HG03520 (cell line): ENCODE data around the gene REG3G.
"Not testable (repeated sequence)": the region's sequence is repeated elsewhere in the genome, so short reads cannot be mapped to it uniquely, and the experiment has no call there.

Source experiments
- ATAC-seq: cut with Tn5 transposase; IDR thresholded peaks from one replicate; pipeline ENCODE4 v1.9.1; 2021; ENCODE audit warnings: mild to moderate bottlenecking, moderate library complexity; ENCODE audit not compliant: unreplicated experiment

The REG3G gene

DNA sequence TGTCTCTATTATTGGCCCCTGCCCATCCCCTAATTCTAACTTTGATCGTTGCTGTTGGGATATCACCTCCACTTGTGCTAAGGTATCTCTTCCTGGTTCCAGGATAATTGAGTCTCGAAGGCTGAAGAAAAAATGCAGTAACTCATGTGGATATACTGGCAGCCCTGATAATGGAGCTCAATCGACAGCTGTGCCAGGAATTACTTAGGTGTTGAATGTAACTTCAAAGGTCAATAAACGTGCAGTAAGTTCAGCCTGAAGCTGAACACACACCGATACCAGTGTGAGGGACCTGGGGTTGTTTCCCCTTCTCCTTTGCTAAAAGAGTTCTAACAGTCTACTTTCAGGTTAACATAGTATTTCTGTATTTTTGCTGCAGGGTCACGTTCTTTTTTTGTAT is 11.9 kb upstream of the REG3G start:
- no peak for ATAC-seq

- ATAC-seq, result no peak
Observed at GRCh38 chr2:79016342-79016741, 9.2 kb upstream of the REG3G start.

DNA sequence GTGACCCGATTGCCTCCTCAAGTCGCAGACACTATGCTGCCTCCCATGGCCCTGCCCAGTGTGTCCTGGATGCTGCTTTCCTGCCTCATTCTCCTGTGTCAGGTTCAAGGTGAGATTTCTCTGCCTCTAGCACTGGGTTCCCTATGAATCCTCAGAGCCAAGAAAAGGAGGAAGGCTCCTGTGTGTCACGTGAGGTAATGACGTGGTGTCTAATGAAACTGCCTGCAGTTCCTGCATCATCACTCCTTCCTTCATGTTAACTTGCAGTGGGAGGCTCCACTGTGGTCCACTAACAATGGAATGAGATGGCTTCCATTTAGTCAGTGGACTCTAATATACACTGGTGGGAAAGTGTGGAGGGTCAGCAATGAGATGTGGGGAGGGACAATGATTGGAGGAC is 559 bp downstream of the REG3G start:
- no peak for ATAC-seq

DNA sequence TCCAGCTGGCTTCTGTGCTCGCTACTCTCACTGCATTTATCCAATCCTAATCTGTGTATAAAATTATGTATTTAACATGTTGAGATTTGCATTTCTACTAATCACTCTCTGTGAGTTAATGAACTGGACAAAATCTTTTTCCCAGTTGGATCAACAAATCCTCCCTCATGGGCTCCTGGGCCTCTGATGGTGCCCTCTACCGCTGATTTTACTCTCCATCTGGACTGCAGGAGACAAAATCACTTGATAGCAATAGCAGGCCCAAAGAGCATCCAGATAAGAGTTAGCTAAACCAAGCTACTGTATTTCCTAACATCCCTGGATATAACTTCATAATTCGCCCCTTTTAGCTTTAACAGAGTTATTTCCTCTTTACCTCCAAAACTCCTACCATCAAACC is 14.4 kb downstream of the REG3G start:
- ATAC-seq, result no peak

DNA sequence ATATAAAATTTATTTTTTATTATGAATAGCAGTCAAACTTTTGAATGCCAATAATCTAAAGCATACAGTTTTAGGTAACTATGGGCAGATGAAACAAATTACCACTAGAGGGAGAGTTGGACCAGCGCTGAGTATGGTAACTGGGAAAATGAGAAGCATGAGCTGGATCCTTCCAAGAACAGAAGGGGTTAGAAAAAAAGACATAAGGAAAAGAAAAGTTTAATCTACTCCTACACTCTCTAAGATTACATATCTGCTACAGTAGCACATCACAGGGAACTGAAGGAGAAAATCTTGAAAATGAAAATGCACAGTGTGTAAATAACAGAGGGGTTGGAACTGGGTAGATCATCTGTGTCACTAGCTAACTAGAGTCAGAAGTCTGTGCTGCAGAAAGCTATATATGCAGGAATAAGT is 15.5 kb downstream of the REG3G start:
- ATAC-seq, result no peak

DNA sequence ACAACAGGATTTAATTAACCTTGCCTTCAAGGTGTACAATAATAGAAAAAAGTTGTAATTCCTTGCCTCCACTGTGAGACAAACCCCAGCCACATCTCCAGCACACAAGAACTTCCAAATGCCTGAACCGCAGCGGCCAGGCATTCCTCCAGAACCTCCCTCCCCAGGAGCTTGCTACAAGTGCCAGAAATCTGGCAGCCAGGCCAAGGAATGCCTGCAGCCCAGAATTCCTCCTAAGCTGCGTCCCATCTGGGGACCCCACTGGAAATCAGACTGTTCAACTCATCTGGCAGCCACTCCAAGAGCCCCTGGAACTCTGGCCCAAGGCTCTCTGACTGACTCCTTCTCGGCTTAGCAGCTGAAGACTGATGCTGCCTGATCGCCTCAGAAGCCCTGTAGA is 28.0 kb downstream of the REG3G start:
- ATAC-seq, result not testable (repeated sequence)

DNA sequence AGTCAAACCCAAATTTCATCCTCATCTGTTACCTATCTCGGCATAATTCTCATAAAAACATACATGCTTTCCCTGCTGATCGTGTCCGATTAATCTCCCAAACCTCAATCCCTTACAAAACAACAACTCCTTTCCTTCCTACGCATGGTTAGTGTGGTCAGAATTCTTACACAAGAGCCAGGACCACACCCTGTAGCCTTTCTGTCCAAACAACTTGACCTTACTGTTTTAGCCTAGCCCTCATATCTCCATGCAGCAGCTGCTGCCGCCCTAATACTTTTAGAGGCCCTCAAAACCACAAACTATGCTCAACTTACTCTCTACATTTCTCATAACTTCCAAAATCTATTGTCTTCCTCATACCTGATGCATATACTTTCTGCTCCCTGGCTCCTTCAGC is 29.3 kb downstream of the REG3G start:
- not testable (repeated sequence) for ATAC-seq

- ATAC-seq, result no peak
Observed at GRCh38 chr2:79065201-79065600, 39.7 kb downstream of the REG3G start.

- ATAC-seq, result no peak
Observed at GRCh38 chr2:79071078-79071477, 45.6 kb downstream of the REG3G start.
